Activated CD4-positive, alpha-beta T cell treated with anti-CD3 and anti-CD28 coated beads for 1 hour (primary cell): ENCODE results near the gene PSME1.

Experiments
- DNase-seq: peaks from one replicate; pipeline ENCODE4 v3.0.0-alpha.2; 2020

The PSME1 gene

DNA sequence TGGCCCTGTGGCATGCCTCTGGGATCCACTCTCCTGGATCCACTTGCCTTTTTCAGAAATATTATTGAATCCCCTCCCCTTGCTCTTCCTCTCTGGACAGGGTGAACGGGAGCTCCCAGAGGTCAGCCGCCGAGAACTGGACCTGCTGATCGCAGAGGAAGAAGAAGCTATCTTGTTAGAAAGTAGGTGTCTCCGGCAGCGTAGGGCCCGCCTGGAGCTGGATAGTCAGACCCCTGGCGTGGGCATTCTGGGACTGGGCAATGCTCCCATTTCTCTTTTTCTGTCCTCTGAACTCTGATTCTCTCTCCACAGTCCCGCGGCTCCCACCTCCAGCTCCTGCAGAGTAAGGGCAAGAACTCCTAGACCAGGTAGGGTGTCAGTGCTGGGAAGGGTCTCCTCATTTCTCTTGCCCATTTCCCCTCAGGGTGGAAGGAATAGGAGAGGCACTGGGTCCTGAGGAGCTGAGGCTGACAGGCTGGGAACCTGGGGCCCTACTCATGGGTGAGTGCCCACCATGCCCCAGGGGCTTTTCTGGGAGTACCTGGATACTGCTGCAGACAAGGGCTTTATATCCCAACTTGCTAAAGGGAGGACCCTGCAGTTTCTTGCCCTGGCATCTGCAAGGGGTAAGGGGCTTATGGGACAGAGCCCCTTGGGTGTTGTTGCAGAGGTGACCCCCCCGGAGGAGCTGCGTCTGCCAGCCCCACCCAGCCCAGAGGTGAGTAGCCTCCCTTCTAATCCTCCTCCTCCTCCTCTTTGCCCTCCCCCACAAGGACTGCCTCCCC, 41.2 kb downstream of the PSME1 start:
- DNase-seq = no peak

DNA sequence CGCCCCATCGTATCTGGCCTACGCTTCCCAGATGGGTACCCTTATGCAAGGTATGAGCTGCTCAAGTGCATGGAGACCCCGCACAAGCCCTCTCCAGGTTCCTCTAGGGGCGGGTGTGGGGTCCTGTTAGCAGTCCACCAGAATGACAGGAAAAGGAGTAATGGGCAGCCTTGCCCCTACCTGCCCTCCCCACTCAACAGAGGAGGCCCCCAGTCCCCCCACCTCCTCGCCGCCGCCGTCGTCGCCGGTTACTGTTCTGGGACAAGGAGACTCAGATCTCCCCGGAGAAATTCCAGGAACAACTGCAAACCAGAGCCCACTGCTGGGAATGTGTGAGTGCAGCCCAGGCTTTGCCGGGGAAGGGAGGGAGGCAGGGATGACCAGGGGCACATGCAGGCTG, 41.9 kb downstream of the PSME1 start:
- no peak for DNase-seq

DNA sequence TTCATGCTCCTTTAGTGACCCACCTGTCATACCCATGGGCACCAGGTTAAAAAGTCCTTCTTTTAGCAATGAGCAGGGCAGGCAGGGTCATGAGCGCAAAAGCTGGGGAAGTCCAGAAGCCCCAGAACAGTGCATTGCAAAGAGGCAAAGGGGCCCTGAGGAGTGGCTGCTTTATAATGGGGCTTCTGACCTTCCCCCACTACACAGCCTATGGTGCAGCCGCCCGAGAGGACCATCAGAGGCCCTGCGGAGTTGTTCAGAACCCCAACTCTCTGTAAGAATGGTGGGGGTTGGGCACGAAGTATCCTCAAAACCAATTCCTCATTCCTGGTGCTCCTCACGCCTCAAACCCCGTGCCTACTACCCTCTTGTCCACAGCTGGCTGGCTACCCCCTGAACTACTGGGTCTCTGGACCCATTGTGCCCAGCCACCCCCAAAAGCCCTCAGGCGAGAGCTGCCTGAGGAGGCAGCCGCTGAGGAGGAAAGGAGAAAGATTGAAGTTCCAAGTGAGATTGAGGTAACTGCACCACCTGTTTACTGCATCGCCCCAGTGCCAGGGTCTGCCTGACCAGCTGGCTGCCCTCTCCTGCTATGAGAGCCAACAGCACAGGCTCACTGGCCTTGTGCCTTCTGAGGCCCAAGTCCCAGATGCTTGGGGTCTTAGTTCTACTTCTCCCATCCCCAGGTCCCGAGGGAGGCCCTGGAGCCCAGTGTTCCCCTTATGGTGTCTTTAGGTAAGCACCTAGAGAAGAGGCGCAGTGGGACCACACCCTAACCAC, 42.6 kb downstream of the PSME1 start:
- no peak for DNase-seq

DNA sequence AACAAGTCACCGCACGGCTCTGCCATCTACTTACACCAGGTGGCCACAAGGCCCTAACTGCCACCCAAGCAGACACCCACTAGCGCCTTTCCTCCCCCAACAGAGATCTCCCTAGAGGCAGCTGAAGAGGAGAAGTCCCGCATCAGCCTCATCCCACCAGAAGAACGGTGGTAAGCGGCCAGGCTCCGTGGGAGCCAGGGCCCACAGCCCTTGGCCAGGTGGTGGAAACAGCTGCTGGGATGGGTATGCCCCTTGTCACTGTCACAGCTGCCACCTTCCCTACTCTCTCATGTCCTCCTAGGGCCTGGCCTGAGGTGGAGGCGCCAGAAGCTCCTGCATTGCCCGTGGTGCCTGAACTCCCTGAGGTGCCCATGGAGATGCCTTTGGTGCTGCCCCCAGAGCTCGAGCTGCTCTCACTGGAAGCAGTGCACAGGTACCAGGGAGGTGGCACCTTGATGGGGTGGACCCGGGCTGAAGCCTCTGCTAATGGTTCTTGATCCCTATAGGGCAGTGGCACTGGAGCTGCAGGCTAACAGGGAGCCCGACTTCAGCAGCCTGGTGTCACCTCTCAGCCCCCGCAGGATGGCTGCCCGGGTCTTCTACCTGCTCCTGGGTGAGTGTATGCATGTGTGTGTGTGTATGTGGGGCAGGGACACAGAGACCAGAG, 43.4 kb downstream of the PSME1 start:
- DNase-seq = no peak

DNA sequence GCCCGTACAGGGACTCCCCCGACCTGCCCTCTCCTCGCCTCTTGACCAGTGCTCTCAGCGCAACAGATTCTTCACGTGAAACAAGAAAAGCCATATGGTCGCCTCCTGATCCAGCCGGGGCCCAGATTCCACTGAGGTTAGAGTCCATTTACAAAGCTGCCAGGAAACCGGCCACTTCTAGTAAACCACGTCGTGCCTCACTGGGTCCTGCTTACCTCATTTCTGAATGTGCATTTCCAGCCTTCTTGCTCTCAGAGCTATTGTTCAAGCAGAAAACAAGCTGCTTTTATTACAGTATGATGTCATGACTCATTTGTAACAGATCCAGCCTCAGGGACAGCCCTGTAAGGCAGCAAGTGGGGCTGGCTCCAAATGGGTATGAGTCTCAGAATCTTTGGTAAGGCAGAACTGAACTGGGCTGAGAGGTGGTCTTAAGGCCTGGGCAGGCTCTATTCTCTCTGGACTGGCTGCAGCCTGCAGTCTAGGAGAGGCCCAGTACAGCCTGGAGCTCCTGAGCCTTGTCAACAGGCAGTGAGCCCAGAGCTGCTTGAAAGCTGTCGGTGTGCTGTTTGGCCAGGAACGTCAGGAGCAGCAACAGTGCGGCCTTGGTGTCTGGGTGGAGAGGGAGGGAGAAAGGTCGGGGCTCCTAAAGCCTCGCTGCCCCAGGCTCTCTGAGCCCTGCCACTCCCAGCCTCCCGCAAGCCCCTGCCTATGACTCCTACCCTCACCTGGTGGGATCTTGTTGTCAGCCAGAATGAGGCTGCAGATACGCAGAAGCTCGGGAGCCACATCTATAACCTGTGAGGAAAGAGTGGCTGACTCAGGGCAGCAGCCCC, 44.2 kb downstream of the PSME1 start:
- DNase-seq = no peak

DNA sequence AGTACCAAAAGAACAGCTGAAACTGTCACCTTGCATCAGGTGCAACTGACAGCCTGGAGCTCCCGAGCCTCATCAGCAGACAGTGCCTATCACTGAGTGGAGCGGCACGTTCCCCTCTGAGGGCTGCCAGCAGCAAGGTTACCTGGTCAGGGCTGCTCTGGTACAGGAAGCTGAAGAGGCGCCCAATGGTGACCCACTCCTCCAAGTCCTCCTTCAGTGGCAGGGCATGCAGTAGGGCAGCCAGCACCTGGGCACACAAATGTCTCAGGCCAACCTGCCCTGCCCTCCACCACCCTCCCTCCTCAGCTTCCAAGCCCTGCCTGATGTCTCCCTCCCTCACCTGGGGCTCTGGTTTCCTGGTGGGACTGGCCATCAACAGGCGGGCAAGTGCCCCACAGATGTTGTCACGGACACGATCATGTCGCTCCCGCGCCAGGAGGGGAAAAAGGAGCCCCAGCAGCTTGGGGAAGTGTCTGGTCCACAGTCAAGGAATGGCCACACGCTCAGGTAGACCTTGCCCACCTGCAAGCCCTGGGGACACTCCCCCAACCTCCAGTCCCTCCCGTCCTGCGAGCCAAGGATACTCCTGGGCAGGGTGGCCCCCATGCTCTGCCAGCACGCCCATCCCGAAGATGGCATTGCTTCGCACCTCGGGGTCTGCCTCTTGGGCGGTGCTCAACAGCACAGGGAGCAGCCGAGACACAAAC, 45.5 kb downstream of the PSME1 start:
- DNase-seq = no peak

DNA sequence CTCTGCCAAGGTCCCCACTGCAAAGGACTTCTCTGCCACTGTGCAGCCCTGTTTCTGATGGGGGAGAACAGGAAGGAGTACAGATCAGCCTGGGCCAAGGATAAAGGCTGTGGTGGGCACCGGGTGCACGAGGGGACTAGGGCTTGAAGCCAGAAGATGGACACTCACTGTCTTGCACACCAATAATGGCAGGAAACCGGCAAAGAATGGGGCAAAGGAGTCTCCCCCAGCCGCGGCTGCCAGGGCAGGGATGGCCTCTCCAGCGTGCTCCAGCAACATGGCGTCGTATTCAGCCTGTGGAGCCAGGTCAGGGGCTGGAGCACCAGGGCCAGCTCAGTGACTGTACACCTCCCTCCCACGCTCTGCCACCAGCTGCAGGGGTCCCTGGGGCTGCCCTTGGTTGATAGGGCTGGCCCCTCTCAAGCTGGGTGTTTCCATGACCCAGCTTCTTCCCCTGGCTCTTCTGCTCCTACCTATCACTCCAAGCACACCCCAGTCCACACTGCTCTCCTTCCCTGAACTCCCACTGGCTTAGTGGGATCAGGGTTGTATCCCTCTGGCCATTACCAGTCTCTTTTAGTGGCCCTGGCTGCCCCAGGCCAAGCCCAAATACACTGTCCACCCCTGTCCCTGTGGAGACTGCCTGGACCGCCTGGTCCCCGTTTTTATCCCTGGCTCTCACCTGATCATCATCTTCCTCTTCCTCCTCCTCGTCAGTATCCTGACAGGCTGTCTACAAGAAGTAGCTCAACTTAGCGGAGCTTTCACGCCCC, 46.3 kb downstream of the PSME1 start:
- DNase-seq = no peak

DNA sequence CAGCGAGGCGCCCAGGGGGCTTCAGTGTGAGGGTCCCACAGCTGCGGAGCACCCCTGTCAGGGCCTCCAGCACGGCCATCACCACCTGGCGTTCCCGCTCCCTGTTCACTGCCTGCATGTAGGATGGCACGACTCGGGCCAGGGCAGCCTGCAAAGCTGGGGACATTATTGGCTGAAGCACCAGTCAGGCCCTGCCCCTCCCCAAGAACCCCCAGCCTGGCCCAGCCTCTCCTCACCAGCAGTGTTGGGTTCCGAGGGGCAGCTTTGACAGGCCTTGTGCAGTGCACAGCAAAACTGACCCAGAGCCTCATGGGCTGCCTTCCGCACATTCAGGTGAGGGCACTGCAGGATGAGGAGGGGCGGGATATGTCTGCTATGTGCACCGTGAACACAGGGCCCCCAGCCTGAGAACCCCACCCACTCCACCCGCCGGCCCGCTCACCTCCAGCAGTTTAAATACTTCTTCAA, 47.1 kb downstream of the PSME1 start:
- no peak for DNase-seq

DNA sequence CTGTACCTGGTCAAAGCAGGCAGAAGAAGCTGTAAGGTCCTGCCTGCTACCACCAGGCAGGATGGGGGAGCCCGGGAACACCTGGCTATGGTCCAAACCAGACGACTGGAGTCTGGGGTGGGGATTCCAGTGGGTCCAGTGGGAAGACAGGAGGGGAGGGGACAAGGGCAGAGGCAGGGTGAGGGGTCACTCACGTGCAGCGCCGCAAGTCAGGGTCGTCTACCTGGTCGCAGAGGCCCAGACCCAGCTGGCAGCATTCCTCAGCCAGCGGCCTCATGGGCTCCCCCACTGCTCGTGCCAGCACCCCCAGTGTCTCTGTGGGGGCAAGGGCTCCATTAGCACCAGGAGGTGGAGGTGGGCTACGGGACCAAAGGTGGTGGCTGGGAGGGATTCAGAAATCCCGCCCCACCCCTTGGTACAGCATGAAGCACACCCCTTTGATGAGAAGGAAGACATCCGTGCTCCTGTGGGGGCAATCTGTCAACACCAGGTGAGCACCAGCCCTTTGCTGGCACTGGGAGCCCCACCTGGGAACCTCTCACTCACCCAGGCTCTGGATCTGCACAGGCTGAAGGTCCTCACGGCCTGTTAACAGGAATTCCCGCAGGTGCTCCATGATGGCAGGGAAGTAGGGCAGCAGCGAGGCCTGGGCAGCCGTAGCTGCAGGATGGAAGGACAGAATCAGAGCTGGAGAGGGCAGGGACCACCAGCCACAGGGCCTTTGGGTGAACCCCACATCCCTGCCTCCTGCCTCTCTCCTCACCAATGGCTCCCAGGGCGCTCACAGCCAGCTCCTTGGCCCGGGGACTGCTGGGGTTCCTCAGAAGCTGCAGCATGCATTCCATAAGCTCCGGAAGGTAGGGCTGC, 48.3 kb downstream of the PSME1 start:
- DNase-seq = no peak

DNA sequence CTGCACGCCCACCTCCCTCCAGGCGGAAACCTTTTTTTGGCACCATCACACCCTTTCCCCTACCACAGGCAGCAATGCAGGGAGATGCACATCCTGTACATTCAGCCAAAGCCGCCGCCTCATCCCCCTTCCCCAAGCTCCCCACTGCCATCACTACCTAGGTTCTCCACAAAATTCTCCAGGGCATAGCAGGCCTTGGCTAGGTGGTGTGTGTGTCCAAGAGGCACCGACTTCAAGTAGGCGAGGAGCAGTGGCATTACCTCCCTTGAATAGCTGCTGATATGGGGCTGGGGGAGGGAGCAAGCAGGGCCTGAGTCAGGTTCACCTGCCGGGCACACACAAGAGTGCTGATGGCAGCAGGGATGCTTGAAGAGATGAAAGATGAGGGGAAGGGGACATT, 49.0 kb downstream of the PSME1 start:
- no peak for DNase-seq

DNA sequence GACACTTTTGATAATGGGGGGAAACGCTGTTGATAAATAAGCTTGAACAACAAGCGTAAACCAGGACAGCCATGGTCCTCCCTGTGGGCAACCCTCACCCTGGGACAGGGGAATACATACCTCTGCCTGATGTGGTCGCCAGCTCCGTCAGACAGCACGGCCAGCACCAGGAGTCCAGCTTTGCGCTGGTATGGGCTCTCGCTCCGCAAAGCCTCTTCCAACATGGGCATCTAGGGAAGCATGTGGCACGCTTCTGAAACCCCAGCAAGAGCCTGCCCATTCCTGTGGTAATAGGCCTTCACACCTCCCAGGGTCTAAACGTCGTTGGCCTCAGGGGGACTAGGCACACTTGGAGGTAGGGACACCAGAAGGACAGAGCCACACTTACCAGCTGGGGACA, 49.7 kb downstream of the PSME1 start:
- no peak for DNase-seq

DNA sequence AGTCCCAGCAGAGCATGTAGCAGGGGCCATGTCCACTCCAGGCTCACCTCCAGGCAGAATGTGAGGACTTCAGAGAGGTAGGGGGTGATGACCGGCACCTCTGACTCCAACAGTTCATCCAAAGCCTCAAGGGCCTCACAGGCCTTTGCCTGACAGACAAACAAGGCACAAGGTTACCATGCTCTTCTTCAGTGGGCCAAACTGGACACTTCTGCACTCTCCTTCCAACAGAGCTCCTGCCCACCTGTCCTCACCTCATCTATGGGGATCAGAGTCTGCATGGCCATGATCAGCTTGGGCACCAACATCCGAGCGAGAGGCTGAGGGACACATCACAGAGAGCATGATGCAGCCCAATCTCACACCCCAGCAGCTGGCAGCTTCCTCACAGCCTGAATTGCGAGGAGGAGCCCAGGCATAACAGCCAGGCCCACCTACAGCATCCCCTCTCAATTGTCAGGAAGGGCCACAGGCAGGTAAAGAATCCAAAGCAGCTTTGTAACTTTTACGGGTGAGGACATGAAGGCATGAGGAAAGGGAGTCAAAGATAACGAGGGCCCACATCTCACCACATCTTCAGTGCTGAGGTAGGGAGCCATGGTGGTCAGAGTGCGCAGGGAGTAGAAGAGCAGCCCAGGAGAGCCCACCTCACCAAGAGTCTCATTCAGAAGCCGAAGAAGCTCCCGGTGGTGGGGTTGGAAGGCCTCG, 51.0 kb downstream of the PSME1 start:
- no peak for DNase-seq

DNA sequence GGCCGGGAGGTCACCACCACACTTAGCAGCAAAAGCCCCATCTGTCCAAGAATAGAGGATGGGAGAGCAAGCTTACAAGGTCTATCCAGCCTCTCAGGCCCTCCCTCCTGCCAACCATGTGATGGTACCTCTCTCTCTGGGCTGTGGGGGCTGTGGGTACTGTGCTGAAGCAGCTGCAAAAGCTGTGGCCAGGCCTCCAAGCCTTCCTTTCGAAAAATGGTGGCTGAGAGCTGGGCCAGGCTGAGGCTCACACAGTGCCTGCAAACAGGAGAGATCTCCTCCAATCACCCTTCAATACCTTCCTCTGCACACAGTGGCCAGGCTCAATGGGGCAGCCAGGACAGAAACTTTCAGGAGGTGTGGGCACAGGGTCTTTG, 51.5 kb downstream of the PSME1 start:
- DNase-seq = no peak
